Endothelial cell of umbilical vein (primary cell): Measurements from ENCODE around the gene RAP1GAP2. TPM values are rescaled to one million over a fixed set of nuclear protein-coding genes. Genes with fewer than 3 reads are reported as not detected.

Experiments used
- BruUV-seq: library from RNA; stranded (reverse); fragments of 400-500 nt; replicated peaks from 2 replicates; lab custom pipeline; 2021; lab: Mats Ljungman, UMichigan
- CTCF ChIA-PET: fragments of 300-600, 350-600 bp; sonication (Branson Sonifier 250); formaldehyde crosslinking; loops from one replicate; lab custom pipeline; 2021; ENCODE audit warnings: antibody characterized with exemption, inconsistent platforms; lab: Charles Lee
- POLR2A ChIA-PET: fragments of 300-600, 350-600 bp; sonication (Branson Sonifier 250); formaldehyde crosslinking; loops from one replicate; lab custom pipeline; 2021; ENCODE audit warnings: antibody characterized with exemption, inconsistent platforms; lab: Charles Lee
- DNase-seq: peaks from one replicate; pipeline ENCODE4 v3.0.0-alpha.2; 2011; ENCODE audit warnings: low read depth, low spot score
- FAIRE-seq: peaks from 2 replicates; lab custom pipeline; 2011; peaks lifted over from hg19 to GRCh38; lab: Jason Lieb, UNC
- H2AFZ ChIP-seq: 2 replicates; pipeline ENCODE4 v1.6.0; 2012; ENCODE audit warnings: low read depth, low read length, control low read depth, inconsistent platforms
- H3K27ac ChIP-seq: 2 replicates; pipeline ENCODE4 v1.5.1; 2011; ENCODE audit warnings: low read depth, mild to moderate bottlenecking, control low read depth, low read length, moderate library complexity; ENCODE audit not compliant: insufficient read depth
- H3K27me3 ChIP-seq, 2 experiments: 2 replicates each; pipeline versions ENCODE4 v1.6.0 to v1.6.1; 2011; ENCODE audit warnings: low read length in 2 of 2, mixed read lengths in 1 of 2; ENCODE audit not compliant: control insufficient read depth in 2 of 2, insufficient read depth in 2 of 2
- H3K36me3 ChIP-seq, 2 experiments: 2 replicates in 1 of 2; 3 replicates in 1 of 2; pipeline ENCODE4 v1.5.1; 2011; ENCODE audit warnings: low read length in 2 of 2, mild to moderate bottlenecking in 1 of 2, moderate library complexity in 1 of 2; ENCODE audit not compliant: control insufficient read depth in 2 of 2, insufficient read depth in 2 of 2; ENCODE audit errors: extremely low read depth in 1 of 2
- H3K4me1 ChIP-seq: 3 replicates; pipeline ENCODE4 v1.5.1; 2011; ENCODE audit warnings: mild to moderate bottlenecking, low read length; ENCODE audit not compliant: control insufficient read depth, insufficient read depth; ENCODE audit errors: extremely low read depth
- H3K4me2 ChIP-seq: 2 replicates; pipeline ENCODE4 v1.6.1; 2011; ENCODE audit warnings: low read length, control low read depth, mixed read lengths; ENCODE audit not compliant: insufficient read depth
- H3K4me3 ChIP-seq, 3 experiments: fragments of 200-600 bp in 1 of 3; sonication (generic), shearing (Covaris generic) in 1 of 3; replicated peaks in 1 of 3; 2 replicates each; pipeline ENCODE4 v1.5.1; 2011 to 2016; ENCODE audit warnings: control low read depth in 3 of 3, low read length in 3 of 3, mild to moderate bottlenecking in 2 of 3, inconsistent platforms in 1 of 3, low read depth in 1 of 3, moderate library complexity in 1 of 3; ENCODE audit not compliant: insufficient read depth in 1 of 3
- H3K79me2 ChIP-seq: 2 replicates; pipeline ENCODE4 v1.6.0; 2012; ENCODE audit warnings: low read length, inconsistent platforms; ENCODE audit not compliant: control insufficient read depth, insufficient read depth
- H3K9ac ChIP-seq: replicated peaks from 2 replicates; pipeline ENCODE3; 2011; ENCODE audit warnings: low read length, control low read depth; ENCODE audit not compliant: insufficient read depth; ENCODE audit errors: extremely low read depth
- H3K9me1 ChIP-seq: replicated peaks from 3 replicates; pipeline ENCODE4 v1.6.0; 2011; ENCODE audit warnings: mild to moderate bottlenecking, low read length; ENCODE audit not compliant: control insufficient read depth, insufficient read depth; ENCODE audit errors: extremely low read depth
- H3K9me3 ChIP-seq: replicated peaks from 2 replicates; pipeline ENCODE4 v1.5.1; 2012; ENCODE audit warnings: low read length, inconsistent platforms; ENCODE audit not compliant: control insufficient read depth, insufficient read depth
- H4K20me1 ChIP-seq: replicated peaks from 2 replicates; pipeline ENCODE3; 2011; ENCODE audit warnings: mild to moderate bottlenecking, low read length; ENCODE audit not compliant: control insufficient read depth, insufficient read depth; ENCODE audit errors: extremely low read depth
- EZH2 ChIP-seq: IDR thresholded peaks from 2 replicates; pipeline ENCODE4 v1.6.1; 2012; ENCODE audit warnings: borderline replicate concordance, low read depth, mild to moderate bottlenecking, moderate library complexity, low read length, inconsistent platforms; ENCODE audit not compliant: severe bottlenecking
- FOS ChIP-seq: IDR thresholded peaks from 2 replicates; pipeline ENCODE4 v1.6.1; 2011; ENCODE audit warnings: mild to moderate bottlenecking, low read length, moderate library complexity, borderline replicate concordance; ENCODE audit not compliant: insufficient read depth
- GATA2 ChIP-seq: IDR thresholded peaks from 2 replicates; pipeline ENCODE4 v1.7.0; 2011; ENCODE audit warnings: low read depth, mild to moderate bottlenecking, moderate library complexity, mixed read lengths, low read length; ENCODE audit not compliant: insufficient read length, insufficient read depth
- JUN ChIP-seq: IDR thresholded peaks from 2 replicates; pipeline ENCODE4 v1.6.1; 2011; ENCODE audit warnings: borderline replicate concordance, low read depth; ENCODE audit not compliant: insufficient read length, insufficient read depth
- MAX ChIP-seq: IDR thresholded peaks from 2 replicates; pipeline ENCODE4 v1.6.1; 2011; ENCODE audit not compliant: insufficient read depth, insufficient read length
- MYC ChIP-seq: IDR thresholded peaks from one replicate; pipeline ENCODE4 v1.6.1; 2011; ENCODE audit warnings: mild to moderate bottlenecking, low read depth, low read length
- POLR2A ChIP-seq: IDR thresholded peaks from 2 replicates; pipeline ENCODE4 v1.6.1; 2012; ENCODE audit warnings: low read depth, mild to moderate bottlenecking, control low read depth, low read length
- POLR2AphosphoS5 ChIP-seq: IDR thresholded peaks from 2 replicates; pipeline ENCODE4 v1.6.1; 2012; ENCODE audit warnings: low read depth, mild to moderate bottlenecking, control low read depth, low read length, moderate library complexity; ENCODE audit not compliant: insufficient read depth
- dilution Hi-C: fragments of 300-500 bp; cut with MboI; formaldehyde crosslinking; loops from one replicate; pipeline ENCODE4 v1.15.0; 2019; ENCODE audit warnings: low sequenced_read_pairs; ENCODE audit not compliant: extremely low pct_ligation_motif_present
- intact Hi-C: fragments of 100-400 bp; cut with micrococcal nuclease; formaldehyde crosslinking; loops from one replicate; pipeline ENCODE4 v1.10.0; 2022
- polyA plus RNA-seq, 4 experiments: library from polyadenylated mRNA; depleted of rRNA in 3 of 4; stranded (reverse) in 3 of 4; unstranded in 1 of 4; fragments of >200 nt; gene quantifications; 2 replicates each; pipeline versions ENCODE4 v1.2.1 to v1.2.3, GENCODE V29; 2011 to 2012; ENCODE audit warnings: missing spikeins in 1 of 4
- total RNA-seq: library from RNA; stranded (reverse); gene quantifications from 2 replicates; pipeline ENCODE4 v1.2.3, GENCODE V29; 2021
- TF ChIP-seq, protein P1 (sequence below), 2 donors: IDR thresholded peaks; 1 replicate in 1 of 2; 2 replicates in 1 of 2; pipeline ENCODE4 v1.5.1; 2011; ENCODE audit warnings: low read length in 2 of 2, mild to moderate bottlenecking in 2 of 2, moderate library complexity in 2 of 2, control low read depth in 1 of 2, inconsistent platforms in 1 of 2, low read depth in 1 of 2; ENCODE audit not compliant: insufficient read depth in 1 of 2; ENCODE audit errors: extremely low read depth in 1 of 2

The RAP1GAP2 gene
- total and polyA plus RNA-seq, 2 donors (not counting 3 experiments of a cell fraction or from before 2014, with no cell fraction given) = 1.4 to 3.6 TPM

- no peak overlapping the region for H3K4me2 ChIP-seq
- no TSS peak for BruUV-seq
Observed at GRCh38 chr17:3027786-3028532, 231.7 kb downstream of the RAP1GAP2 start.

More at GRCh38 chr17:3027786-3028532, 231.7 kb downstream of the RAP1GAP2 start:
- H2AFZ ChIP-seq = no peak overlapping the region
- H3K27me3 ChIP-seq = no peaks in the 10 kb centered on the region
- H3K4me1 ChIP-seq = peaks cover 16% of the 10 kb centered on the region
- no peaks in the 10 kb centered on the region for H4K20me1 ChIP-seq
- ChIA-PET CTCF (interaction anchor here (1.5 kb wide), 1 partner anchor 15 kb away, joined by 5 read pairs; no protein-coding TSS in a partner anchor), POLR2A (no interaction called here)
- intact Hi-C loops (no loop called here), dilution Hi-C loops (no loop called here)
- H3K4me3 ChIP-seq = no peak overlapping the region
- H3K9me1 ChIP-seq = no peaks in the 10 kb centered on the region
- no peak overlapping the region for H3K27ac ChIP-seq
- H3K36me3 ChIP-seq = no peaks in the 10 kb centered on the region
- FAIRE-seq (no peak), DNase-seq (no peak)
- H3K9me3 ChIP-seq = no peaks in the 10 kb centered on the region
- no peak overlapping the region for H3K9ac ChIP-seq
- H3K79me2 ChIP-seq = no peaks in the 10 kb centered on the region
- no peak for TF ChIP-seq GATA2
- TF ChIP-seq JUN = no peak
- TF ChIP-seq, protein P1, sequence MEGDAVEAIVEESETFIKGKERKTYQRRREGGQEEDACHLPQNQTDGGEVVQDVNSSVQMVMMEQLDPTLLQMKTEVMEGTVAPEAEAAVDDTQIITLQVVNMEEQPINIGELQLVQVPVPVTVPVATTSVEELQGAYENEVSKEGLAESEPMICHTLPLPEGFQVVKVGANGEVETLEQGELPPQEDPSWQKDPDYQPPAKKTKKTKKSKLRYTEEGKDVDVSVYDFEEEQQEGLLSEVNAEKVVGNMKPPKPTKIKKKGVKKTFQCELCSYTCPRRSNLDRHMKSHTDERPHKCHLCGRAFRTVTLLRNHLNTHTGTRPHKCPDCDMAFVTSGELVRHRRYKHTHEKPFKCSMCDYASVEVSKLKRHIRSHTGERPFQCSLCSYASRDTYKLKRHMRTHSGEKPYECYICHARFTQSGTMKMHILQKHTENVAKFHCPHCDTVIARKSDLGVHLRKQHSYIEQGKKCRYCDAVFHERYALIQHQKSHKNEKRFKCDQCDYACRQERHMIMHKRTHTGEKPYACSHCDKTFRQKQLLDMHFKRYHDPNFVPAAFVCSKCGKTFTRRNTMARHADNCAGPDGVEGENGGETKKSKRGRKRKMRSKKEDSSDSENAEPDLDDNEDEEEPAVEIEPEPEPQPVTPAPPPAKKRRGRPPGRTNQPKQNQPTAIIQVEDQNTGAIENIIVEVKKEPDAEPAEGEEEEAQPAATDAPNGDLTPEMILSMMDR (IDR thresholded peaks at IDR 0.05; ENCODE audit: extremely low read depth in 1 of 2, insufficient read depth in 1 of 2, low read depth in 1 of 2, low read length in 2 of 2) = no peak
- TF ChIP-seq POLR2AphosphoS5 = no peak
- TF ChIP-seq MYC = no peak
- no peak for TF ChIP-seq FOS
- TF ChIP-seq POLR2A = no peak
- TF ChIP-seq EZH2 = no peak
- no peak for TF ChIP-seq MAX
